ENCODE measurements around the gene FSHR.

DNA sequence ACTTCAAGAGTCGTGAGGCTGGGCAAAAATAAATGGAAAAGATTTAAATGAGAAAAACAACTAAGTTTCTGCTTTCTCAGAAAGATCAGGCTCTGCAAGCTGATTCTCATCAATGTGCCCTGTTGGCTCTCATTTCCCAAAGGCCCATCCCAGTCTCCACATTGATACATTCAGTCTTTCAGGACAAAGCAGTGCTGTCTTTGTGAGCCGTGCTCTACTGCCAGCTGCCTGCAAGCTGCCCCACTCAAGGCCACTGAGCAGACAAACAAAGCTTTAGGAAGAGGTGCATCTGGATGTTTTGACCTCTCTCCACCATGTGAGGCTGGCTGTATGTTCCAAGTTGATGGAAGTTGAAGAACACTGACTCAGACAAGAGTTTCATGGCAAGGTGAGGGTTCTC, 48.8 kb downstream of the FSHR start:
- TF ChIP-seq, protein P1, sequence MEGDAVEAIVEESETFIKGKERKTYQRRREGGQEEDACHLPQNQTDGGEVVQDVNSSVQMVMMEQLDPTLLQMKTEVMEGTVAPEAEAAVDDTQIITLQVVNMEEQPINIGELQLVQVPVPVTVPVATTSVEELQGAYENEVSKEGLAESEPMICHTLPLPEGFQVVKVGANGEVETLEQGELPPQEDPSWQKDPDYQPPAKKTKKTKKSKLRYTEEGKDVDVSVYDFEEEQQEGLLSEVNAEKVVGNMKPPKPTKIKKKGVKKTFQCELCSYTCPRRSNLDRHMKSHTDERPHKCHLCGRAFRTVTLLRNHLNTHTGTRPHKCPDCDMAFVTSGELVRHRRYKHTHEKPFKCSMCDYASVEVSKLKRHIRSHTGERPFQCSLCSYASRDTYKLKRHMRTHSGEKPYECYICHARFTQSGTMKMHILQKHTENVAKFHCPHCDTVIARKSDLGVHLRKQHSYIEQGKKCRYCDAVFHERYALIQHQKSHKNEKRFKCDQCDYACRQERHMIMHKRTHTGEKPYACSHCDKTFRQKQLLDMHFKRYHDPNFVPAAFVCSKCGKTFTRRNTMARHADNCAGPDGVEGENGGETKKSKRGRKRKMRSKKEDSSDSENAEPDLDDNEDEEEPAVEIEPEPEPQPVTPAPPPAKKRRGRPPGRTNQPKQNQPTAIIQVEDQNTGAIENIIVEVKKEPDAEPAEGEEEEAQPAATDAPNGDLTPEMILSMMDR (IDR thresholded peaks at IDR 0.05; ENCODE audit: extremely low read depth in 1 of 2, insufficient read depth in 1 of 2, low read depth in 1 of 2, low read length in 2 of 2), result no peak
- TF ChIP-seq POLR2AphosphoS5 (IDR thresholded peaks at IDR 0.05; ENCODE audit: insufficient read depth, low read depth, low read length) (no peak), JUN (IDR thresholded peaks at IDR 0.05; ENCODE audit: borderline replicate concordance, insufficient read depth, insufficient read length, low read depth) (no peak), MYC (IDR thresholded peaks at IDR 0.05; ENCODE audit: low read depth, low read length) (no peak)

Measured in endothelial cell of umbilical vein (primary cell).